Non-pigmented ciliary epithelial cell (primary cell): ENCODE data around the gene EPX.

Experiments
- DNase-seq: peaks from one replicate; pipeline ENCODE4 v3.0.0-alpha.2; 2010; ENCODE audit warnings: low read depth

The EPX gene

GRCh38 chr17:58252141-58252540, 59.6 kb downstream of the EPX start:
- DNase-seq, result no peak

DNA sequence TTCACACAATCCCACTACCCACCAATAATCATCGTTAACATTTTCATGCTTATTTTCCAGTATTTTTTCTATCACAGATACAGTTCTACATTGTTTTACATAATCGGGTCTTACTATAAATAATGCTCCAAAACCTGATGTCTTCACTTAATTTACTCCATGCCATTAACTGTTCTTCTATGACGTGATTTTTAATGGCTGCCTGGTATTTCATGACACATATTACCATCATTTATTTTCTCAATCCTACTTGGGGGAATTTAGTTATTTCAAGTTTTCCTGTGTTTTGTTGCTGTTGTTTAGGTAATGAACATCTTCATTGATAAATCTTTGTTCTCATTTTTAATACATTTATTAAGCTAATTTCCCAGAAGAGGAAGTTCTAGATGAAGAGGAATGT, 60.6 kb downstream of the EPX start:
- DNase-seq, result no peak
